ACC112 (cell line): ENCODE results near the gene WDR20.
"Not testable (repeated sequence)": the region's sequence is repeated elsewhere in the genome, so short reads cannot be mapped to it uniquely, and the experiment has no call there.

Experiments used
- H2AFZ ChIP-seq: fragments of 200-600 bp; sonication (generic); one replicate; pipeline ENCODE4 v1.6.0; 2017; ENCODE audit warnings: antibody characterized with exemption, low read length; ENCODE audit not compliant: unreplicated experiment
- H3K27ac ChIP-seq: fragments of 200-600 bp; sonication (generic); 2 replicates; pipeline ENCODE4 v1.5.1; 2014; ENCODE audit warnings: low read depth, mild to moderate bottlenecking, antibody characterized with exemption, low read length, moderate library complexity
- H3K27me3 ChIP-seq: fragments of 200-600 bp; sonication (generic); 2 replicates; pipeline ENCODE4 v1.6.1; 2014; ENCODE audit warnings: mild to moderate bottlenecking, antibody characterized with exemption, low read length, moderate library complexity, mixed read lengths; ENCODE audit not compliant: insufficient read depth
- H3K36me3 ChIP-seq: fragments of 200-600 bp; sonication (generic); 2 replicates; pipeline ENCODE4 v1.6.1; 2016; ENCODE audit warnings: mild to moderate bottlenecking, antibody characterized with exemption, low read length, moderate library complexity, mixed read lengths; ENCODE audit not compliant: insufficient read depth
- H3K4me1 ChIP-seq: fragments of 200-600 bp; sonication (generic); one replicate; pipeline ENCODE4 v1.6.1; 2016; ENCODE audit warnings: low read length, mixed read lengths; ENCODE audit not compliant: insufficient read depth, unreplicated experiment, control insufficient read depth
- H3K4me3 ChIP-seq: fragments of 200-600 bp; sonication (generic); 2 replicates; pipeline ENCODE4 v1.5.1; 2014; ENCODE audit warnings: mild to moderate bottlenecking, low read depth, low read length
- H3K79me2 ChIP-seq: fragments of 200-600 bp; sonication (generic); one replicate; pipeline ENCODE4 v1.6.0; 2016; ENCODE audit warnings: low read length; ENCODE audit not compliant: control insufficient read depth, unreplicated experiment, insufficient read depth

The WDR20 gene

GRCh38 chr14:102171173-102172020 is 31.7 kb downstream of the WDR20 start:
- Histone ChIP-seq H3K36me3 (no peaks in the 10 kb centered on the region), H3K27me3 (no peaks in the 10 kb centered on the region), H3K4me3 (no peak overlapping the region), H2AFZ (no peak overlapping the region), H3K27ac (no peak overlapping the region), H3K4me1 (no peaks in the 10 kb centered on the region), H3K79me2 (peaks cover 56% of the 10 kb centered on the region)

- not testable (repeated sequence) for H3K36me3 ChIP-seq, H3K27ac ChIP-seq, H3K27me3 ChIP-seq, H3K4me1 ChIP-seq, H2AFZ ChIP-seq, H3K4me3 ChIP-seq
- H3K79me2 ChIP-seq = peaks cover 53% of the 10 kb centered on the region
These were observed 32.2 kb downstream of the WDR20 start for GRCh38 chr14:102172021-102172272.

GRCh38 chr14:102172721-102173120 is 33.0 kb downstream of the WDR20 start:
- H3K79me2 ChIP-seq = peaks cover 53% of the 10 kb centered on the region
- H3K36me3 ChIP-seq, H3K4me3 ChIP-seq, H3K4me1 ChIP-seq, H3K27ac ChIP-seq, H2AFZ ChIP-seq, H3K27me3 ChIP-seq: not testable (repeated sequence)

GRCh38 chr14:102177161-102177560 is 37.5 kb downstream of the WDR20 start:
- H2AFZ ChIP-seq = no peak overlapping the region
- peaks cover 53% of the 10 kb centered on the region for H3K79me2 ChIP-seq
- no peaks in the 10 kb centered on the region for H3K36me3 ChIP-seq
- H3K27me3 ChIP-seq = no peaks in the 10 kb centered on the region
- peaks cover 12% of the 10 kb centered on the region for H3K4me1 ChIP-seq
- H3K27ac ChIP-seq = no peak overlapping the region
- no peak overlapping the region for H3K4me3 ChIP-seq

- Histone ChIP-seq H3K36me3 (no peaks in the 10 kb centered on the region), H3K27ac (no peak overlapping the region), H3K4me1 (peaks cover 26% of the 10 kb centered on the region), H3K27me3 (no peaks in the 10 kb centered on the region), H3K79me2 (peaks cover 59% of the 10 kb centered on the region), H2AFZ (no peak overlapping the region), H3K4me3 (no peak overlapping the region)
These were observed 39.1 kb downstream of the WDR20 start for GRCh38 chr14:102178806-102179205.

GRCh38 chr14:102180248-102180998 is 40.7 kb downstream of the WDR20 start:
- Histone ChIP-seq H3K4me3 (no peak overlapping the region), H3K79me2 (peaks cover 66% of the 10 kb centered on the region), H3K27me3 (no peaks in the 10 kb centered on the region), H3K36me3 (no peaks in the 10 kb centered on the region), H3K27ac (no peak overlapping the region), H2AFZ (no peak overlapping the region), H3K4me1 (peaks cover 26% of the 10 kb centered on the region)

- Histone ChIP-seq H3K4me1 (peaks cover 31% of the 10 kb centered on the region), H2AFZ (no peak overlapping the region), H3K36me3 (no peaks in the 10 kb centered on the region), H3K79me2 (peaks cover 68% of the 10 kb centered on the region), H3K27ac (no peak overlapping the region), H3K4me3 (no peak overlapping the region), H3K27me3 (no peaks in the 10 kb centered on the region)
These were observed 41.5 kb downstream of the WDR20 start for GRCh38 chr14:102181187-102181586.

GRCh38 chr14:102182190-102182589 is 42.5 kb downstream of the WDR20 start:
- no peak overlapping the region for H3K4me3 ChIP-seq
- peak overlapping the region; percentile 13; the same call in 1 of the 2 replicates for H3K27ac ChIP-seq
- no peak overlapping the region for H2AFZ ChIP-seq
- H3K4me1 ChIP-seq = peaks cover 40% of the 10 kb centered on the region
- no peaks in the 10 kb centered on the region for H3K27me3 ChIP-seq
- H3K36me3 ChIP-seq = no peaks in the 10 kb centered on the region
- peaks cover 67% of the 10 kb centered on the region for H3K79me2 ChIP-seq

GRCh38 chr14:102182936-102183619 is 43.4 kb downstream of the WDR20 start:
- Histone ChIP-seq H3K4me3 (no peak overlapping the region), H2AFZ (no peak overlapping the region), H3K27me3 (no peaks in the 10 kb centered on the region), H3K4me1 (peaks cover 49% of the 10 kb centered on the region), H3K79me2 (peaks cover 69% of the 10 kb centered on the region), H3K27ac (0 out of 2 replicates have a peak overlapping the region, but pooled peaks have one; percentile 1), H3K36me3 (no peaks in the 10 kb centered on the region)

- no peak overlapping the region for H3K4me3 ChIP-seq
- H3K27me3 ChIP-seq = no peaks in the 10 kb centered on the region
- H3K36me3 ChIP-seq = no peaks in the 10 kb centered on the region
- no peak overlapping the region for H2AFZ ChIP-seq
- H3K79me2 ChIP-seq = peaks cover 68% of the 10 kb centered on the region
- no peak overlapping the region for H3K27ac ChIP-seq
- H3K4me1 ChIP-seq = peaks cover 52% of the 10 kb centered on the region
These were observed 44.2 kb downstream of the WDR20 start for GRCh38 chr14:102183886-102184285.
